ENCODE results near the gene COL5A1.

The COL5A1 gene

DNA sequence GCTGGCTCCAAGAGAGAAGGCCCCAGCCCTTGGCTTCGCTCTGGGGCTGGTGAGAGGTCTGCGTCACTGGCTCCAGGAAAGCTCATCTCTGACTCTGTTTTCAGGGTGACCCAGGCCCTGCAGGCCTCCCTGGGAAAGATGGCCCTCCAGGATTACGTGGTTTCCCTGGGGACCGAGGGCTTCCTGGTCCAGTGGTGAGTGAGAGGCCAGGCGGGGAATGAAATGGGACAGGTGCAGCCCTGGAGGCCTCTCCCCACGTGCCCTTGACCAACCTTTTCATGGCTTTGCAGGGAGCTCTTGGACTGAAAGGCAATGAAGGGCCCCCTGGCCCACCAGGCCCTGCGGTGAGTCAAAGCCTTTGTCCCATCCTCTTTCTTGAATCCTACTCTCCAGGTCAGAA, 163.3 kb downstream of the COL5A1 start:
- no peak for DNase-seq

DNA sequence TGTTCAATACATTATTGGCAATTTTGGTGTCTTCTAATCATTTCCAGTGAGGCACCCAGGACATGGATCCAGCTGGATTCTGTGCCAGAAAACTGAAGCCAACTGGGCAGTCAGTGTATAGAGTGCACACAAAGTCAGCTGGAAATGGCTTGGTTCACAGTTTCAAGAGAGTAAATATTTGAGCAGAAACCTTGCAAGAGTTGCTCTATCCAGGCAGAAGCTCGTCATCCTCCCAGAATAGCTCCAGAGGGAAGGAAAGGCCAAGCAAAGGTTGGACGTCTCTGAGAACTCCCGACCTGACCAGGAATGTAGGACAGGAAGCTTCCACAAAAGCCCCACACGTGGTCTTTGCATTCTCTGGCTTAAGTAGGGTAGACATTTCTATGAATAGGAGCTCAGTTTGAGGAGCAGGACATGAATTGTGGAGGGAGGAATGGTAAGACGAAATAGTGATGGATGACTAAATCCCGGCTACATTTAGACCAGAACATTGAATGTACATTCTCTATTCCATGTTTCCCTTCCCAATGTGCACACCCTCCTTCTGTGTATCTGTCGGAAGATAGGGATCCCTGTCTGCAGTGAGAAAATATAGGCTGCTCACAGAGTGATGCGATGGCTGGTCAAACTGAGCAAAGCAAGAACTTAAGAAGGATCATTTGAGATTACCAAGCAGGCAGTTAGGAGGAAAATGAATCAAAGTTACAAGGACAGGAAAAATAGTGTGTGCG, 166.3 kb downstream of the COL5A1 start:
- no peak for DNase-seq

DNA sequence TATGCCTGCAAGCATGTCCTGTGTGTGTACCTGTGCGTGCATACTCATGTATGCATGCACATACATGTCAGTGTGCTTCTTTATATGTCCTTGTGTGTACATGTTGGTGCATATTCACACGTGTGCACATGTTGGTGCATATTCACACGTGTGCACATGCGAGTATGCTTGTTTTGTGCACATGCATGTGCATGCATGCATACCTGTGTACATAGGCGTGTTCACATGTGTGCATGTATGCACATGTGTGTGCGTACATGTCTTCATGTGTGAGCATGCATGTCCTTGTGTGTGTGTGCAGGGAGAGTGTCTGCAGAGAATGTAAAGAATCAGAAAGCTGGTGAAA, 166.8 kb downstream of the COL5A1 start:
- DNase-seq: no peak

DNA sequence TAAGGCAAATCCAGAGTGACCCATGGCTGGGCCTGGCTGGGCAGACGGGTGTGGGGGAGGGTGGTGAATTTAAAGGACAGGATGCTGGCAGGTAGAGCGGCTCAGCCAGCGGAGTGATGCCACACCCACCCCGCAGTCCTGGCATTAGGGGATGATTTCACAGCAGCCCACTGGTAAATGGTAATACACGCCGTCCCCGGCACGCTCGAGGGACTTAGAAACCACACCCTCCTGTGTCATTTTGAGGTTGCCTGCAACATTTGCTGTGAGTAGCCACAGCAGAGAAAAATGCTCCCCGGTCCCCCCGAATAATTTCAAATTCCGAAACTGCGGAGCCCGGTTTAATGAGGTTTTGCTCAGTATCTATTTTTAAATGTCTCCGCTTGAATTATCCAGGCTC, 167.7 kb downstream of the COL5A1 start:
- no peak for DNase-seq

DNA sequence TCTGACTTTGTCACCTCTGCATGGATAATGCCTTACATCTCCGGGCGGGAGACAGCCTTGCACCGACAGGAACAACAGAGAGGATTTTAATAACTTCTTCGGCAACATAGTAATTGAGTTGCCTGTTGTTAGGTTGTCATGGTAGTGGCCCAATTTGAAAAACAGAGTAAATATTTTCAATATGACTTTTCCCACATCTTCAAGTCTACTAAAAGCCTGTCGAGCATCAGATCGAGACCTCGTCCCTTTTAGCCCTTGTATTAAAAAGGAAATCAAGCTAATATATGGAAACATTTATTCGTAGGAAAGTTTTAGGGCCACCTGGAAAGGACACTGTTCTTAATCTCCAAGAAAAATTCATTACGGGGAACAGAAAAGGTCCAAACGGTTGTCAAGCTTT, 168.2 kb downstream of the COL5A1 start:
- no peak for DNase-seq

DNA sequence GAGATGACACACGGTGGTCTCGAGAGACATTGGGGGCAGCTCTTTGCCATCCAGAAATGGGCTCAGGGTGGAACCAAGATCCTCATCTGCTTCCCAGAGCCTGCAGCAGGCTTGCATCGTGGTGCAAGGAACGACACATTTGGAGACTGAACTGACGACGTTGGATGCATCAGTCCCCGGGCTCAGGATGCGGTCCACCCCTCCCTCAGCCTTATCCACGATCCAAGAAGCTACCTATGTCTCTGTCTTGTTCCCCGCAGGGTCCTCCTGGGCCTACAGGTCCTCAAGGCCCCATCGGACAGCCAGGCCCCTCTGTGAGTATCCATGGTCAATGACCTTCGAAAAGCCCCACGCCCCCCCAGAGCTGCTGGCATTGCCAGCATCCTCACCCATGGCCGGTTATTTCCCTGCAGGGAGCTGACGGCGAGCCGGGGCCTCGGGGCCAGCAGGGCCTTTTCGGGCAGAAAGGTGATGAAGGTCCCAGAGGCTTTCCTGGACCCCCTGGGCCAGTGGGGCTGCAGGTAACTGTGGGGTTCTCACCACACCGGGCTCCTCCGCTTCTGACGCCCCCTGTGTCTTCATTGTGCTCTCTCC, 169.6 kb downstream of the COL5A1 start:
- no peak for DNase-seq

DNA sequence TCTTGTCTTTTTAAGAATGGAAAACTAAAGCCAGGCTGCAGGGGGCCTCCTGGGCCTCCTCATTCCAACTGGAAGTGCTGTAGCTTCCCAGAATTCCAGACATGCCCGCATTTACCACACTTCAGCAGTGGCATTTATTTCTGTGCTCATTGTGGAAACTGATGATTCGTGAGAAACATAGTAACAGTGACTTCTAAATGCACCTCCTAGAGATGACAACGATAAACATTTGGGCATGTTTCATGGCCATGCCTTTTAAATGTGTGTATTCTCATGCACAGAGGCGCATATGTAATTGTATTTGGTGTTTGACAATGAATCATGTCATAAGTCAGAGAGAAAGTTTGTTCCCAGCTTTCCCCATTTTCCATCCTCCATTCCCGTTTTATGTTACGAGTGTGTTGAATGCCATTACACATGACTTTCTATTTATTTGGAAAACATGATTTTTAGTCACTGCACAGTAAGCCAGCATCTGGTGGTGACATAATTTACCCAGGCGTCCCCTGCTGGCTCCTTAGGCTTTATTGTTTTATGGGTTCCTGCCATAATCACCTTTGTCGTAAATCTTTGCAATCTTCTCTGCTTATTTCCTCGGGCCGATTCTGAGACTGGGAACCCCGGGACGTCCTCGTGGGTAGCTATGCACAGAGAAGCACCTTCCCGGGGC, 170.2 kb downstream of the COL5A1 start:
- DNase-seq: no peak

DNA sequence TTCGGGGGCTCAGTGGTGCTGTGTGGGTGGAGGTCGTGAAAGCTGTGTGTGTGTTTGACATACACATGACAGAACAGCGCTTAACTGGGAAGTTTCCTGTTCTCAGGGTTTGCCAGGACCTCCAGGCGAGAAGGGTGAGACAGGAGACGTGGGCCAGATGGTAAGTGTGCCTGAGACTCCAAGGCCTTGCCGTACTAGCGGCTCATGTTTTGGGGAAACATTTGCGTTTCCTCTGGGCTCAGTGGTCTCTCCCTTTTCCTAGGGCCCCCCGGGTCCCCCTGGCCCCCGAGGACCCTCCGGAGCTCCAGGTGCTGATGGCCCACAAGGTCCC, 170.7 kb downstream of the COL5A1 start:
- no peak for DNase-seq

DNA sequence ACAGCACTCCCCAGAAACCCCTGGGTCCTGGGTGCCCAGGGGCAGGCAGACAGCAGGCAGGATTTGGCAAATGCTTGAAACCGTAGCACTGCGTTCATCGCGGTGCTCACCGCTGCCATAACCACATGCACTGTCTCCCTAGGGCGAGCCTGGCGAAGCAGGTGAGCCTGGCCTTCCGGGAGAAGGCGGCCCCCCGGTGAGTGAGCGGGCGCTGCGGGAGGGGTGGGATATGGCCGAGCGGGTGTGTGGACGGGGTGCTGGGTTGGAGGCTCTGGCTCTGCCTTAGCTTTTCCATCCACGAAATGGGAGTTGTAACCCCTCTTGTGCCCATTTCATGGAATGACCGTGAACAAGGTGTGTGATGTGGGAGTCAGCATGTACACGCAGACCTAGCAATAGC, 172.2 kb downstream of the COL5A1 start:
- no peak for DNase-seq

DNA sequence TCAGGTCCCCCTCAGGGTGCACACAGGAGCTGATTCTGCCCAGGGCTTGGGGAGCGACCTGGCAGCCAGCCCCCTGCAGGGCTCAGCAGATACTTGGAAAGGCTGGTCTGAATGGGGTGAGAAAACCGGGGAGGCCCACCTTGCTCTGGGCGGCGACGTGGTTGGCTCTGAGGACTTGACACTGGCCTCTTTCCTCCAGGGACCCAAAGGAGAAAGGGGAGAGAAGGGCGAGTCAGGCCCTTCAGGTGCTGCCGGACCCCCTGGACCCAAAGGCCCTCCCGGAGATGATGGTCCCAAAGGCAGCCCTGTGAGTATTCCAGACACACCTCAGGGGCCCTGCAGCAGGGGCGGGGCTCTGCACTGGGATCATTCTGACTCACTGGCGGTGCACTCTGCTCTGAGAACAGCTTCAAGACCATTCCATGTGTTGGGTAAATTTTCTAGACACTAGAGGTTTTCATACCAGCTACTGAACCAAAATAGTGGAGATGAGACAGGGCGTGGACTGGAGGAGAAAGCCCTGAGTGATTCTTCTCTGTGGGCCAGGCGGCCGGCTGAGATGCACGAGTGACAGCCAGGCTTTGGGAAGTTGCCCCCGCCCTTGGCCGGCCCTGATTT, 173.1 kb downstream of the COL5A1 start:
- DNase-seq: no peak

DNA sequence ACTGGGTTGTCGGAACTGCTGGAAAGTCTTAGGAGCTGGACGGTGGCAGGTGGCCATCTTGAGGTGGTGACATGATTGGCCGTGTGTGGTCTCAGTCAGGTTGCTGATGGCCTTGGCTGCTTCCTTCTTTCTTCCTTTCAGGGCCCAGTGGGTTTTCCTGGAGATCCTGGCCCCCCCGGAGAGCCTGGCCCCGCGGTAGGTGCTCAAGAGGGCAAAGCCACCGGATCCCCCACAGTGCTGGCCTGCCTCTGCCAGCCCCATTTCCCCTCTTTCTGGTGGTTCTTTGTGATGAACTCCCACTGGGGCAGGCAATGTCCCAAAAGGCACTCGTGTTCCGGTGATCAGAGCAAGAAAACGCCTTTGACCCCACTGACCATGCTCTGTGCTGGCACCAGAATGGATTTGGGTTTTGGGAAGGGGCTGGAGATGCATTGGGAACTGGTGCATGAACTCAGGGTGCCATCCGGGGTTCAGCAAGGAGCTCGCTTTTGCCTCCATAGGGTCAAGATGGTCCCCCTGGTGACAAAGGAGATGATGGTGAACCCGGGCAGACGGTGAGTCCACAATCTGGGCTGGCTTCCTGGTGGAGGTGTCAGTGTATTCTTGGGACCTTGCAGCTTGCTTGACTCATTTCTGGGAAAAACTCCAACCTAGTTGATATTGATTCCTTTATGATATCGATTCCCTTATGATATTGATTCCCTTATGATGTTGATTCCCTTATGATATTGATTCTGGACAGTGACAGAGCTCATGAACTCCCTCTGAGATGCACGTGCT, 174.0 kb downstream of the COL5A1 start:
- DNase-seq: no peak

DNA sequence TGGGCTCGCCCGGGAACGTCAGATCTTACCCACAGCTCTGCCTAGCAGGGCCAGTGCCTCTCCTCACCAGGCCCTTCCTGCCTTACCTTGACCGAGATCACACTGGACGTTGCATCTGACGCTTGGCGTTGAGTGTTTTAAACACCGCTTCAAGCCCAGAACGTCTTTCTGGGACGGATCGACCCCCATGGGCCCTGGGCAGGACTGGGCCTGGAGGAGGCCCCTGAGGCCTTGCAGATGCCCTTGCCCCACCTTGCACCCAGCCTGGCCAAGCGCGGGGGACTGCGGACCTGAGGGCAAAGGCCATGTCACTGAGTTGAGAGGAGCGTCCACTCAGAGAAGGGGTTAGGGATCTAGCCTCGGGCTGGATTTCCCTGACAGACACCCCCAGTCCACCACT, 174.7 kb downstream of the COL5A1 start:
- DNase-seq: no peak

DNA sequence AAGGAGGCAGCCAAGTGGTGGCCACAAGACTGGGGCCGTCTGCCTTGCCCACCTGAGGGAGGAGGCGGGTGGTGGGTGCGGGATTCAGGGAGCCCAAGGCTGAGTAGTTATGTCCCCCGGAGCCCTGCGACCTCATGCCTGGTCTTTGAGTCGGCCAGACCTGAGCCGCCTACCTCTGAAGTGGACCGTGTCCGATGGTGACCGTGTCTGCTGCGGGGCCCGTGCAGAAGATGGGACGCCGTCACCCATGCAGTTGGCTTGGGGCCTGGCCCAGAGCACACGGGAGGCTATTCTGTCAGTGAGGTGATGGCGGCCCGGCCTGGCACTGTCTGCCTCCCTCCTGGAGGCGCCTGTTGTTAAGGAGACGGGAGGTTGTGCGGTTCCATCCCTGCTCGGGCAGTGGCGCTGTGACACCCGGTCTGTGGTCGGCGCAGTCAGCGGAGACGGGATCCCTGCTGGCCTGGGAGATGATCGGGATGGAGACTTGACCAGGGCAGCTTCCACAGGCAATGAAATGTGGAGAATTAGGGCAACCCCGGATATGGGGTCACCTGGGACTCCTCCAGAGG, 176.5 kb downstream of the COL5A1 start:
- DNase-seq: no peak

DNA sequence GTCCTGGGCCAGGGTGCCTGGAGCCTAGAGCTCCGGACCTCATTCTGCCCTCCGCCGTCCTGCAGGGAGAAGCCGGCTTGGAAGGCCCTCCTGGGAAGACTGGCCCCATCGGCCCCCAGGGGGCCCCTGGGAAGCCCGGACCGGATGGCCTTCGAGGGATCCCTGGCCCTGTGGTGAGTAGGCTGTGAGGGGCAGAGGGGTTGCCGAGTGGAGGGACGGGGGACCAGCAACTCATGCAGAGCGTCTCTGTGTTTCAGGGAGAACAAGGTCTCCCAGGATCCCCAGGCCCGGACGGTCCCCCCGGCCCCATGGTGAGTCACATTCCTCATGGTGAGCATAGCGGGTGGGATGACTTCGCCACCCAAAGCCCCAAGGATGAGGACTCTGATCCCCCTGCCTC, 177.0 kb downstream of the COL5A1 start:
- no peak for DNase-seq

DNA sequence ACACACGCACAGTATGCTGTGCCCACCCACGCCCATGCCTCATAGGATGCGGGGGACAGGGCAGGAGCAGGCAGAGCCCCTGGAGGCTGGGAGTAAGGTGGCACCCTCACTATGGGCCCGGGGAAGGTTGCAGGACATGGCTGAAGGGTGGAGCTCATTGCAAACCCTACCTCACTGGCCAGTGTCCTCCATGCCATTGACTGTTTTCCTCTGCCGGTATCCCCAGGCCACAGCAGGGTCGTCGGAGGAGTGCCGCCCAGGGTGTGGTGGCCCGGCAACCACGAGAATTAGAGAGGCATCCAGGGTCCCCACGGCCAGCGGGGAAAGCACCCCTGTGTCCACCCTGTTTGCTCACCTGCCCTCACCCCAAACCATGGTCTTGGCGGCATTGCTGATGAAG, 179.3 kb downstream of the COL5A1 start:
- DNase-seq: no peak

DNA sequence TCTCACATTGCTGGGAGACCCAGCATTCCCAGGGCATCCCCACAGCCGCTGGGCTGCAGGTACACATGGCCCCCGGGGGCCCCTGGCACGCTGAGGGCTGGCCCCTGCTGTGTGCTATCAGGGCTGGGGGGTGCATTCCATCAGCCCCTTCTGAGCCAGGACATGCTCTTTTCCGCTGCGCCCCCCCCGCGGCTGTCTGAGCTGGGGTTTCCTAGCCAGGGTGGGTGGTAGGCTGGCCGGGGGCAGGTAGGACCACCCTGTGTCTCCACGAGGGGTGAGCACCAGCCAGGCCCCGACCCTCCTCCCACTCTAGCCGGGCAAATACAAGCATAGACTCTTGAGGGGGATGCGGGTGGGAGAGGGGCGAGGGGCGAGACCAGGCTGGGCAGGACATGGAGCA, 180.9 kb downstream of the COL5A1 start:
- no peak for DNase-seq

DNA sequence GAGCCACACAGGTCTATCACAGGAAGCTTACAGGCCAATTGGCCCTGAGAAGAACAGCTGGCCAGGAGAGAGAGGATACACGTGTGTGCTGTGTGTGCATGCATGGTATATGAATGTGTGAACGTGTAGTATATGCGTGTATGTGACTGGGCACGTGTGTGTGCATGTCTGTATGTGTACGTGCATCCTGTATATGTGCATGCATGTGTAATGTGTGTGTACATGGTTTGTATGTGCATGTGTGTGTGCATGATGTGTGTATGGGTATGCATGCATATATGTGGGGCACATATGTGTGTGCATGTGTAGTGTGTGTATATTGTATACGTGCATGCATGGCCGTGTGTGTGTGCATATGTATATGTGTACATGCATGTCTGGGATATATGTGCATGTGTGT, 182.0 kb downstream of the COL5A1 start:
- DNase-seq: no peak

DNA sequence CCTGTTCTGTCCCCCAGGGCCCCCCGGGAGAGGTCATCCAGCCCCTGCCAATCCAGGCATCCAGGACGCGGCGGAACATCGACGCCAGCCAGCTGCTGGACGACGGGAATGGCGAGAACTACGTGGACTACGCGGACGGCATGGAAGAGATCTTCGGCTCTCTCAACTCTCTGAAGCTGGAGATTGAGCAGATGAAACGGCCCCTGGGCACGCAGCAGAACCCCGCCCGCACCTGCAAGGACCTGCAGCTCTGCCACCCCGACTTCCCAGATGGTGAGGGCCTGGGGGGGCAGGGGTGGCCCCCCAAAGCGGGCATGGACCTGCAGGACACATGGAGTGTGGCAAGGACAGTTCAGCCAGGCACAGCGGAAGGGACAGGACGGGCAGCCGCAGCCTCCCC, 183.0 kb downstream of the COL5A1 start:
- no peak for DNase-seq

DNA sequence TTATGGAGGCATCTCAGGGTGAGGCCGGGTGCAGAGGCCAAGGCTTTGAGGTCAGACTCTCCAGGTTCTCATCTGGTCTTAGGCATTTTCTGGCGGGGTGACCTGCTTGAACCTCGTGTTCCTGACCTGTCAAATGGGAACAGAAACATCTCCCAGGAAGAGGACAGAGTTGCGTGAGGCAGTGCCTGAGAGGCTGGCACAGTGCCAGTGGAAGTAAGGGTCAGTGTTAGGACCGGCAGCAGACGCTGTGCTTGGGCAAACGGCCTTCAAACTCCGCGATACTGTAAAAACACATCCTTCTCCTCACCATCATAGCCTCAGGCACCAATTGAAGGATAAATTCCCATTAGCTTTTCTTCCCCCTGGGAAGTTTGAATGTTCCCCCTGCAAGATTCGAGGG, 183.4 kb downstream of the COL5A1 start:
- DNase-seq: no peak

DNA sequence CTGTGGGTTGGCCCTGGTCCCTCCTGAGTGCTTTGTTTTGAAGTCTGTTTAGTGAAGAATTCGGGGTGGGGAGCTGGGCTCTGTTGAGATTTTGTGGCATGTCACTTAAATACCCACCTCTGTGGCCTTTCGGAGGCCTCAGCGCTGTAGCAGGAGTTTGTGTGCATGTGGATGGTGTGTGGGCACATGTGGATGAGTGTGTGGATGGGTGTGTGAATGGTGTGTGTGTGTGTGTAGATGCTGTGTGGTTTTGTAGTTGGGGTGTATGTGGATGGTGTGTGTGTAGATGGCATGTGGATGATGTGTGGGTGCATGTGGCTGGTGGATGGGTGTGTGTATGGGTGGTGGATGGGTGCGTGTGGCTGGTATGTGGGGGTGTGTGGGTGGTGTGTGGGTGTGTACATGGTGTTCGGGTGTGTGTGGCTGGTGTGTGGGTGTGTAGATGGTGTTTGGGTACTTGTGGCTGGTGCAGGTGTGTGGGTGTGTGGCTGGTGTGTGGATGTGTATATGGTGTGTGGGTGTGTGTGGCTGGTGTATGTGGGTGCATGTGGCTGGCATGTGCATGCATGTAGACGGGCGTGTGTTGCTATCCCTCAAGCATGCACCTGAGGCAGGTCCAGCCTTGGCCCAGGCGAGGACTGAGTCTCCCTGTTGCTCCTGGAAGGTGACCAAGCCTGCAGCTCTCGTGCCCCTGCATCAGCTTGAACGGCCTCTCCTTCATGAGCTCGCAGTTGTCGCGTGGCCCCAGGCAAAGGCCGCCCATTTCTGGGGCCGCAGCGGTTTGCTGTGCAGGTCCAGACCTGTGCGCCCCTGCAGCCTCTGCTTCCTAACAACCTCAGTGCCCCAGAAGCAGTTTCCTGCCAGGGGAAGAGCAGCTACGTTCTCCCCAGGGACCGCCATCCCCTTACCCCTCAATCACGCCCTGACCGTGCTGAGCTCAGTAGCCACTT, 185.0 kb downstream of the COL5A1 start:
- DNase-seq: no peak

DNA sequence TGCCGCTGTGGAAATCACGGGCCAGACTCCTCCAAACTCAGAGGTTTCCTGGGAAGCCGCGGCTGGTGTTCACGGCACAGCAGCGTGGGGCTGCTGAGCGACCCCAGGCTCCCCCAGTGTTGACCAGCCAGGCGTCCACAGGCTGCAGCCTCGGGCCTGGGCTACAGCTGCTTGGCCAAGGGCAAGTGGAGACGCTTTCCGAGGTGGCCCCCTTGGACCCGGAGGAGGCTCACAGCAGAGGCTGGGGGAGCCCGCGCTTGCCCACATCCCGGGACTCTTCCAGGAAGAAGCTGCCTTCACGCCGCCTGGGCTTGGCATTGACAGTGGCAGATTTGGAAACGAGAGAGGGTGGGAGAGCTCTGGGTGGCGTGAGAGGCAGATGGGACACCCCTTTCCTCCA, 186.0 kb downstream of the COL5A1 start:
- no peak for DNase-seq

DNA sequence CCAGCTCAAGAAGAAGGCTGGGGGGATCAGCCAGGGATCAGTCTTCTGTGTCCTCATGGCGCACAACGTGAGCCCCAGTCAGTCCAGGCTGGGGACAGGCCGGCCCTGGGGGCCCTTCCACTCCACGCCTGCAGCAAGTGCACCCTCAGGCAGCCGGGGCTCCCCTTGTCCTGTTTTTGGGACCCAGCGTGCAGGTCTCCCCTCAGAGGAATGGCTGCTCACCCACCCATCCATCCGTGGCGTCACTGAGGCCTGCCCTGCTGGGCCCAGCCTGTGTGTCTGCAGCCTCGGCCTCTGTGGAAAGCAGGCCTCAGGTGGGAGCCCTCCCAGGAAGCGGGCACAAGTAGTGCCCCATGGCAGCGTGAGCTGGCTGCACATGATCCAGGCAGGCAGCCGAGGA, 186.4 kb downstream of the COL5A1 start:
- no peak for DNase-seq
